ENCODE data around the gene GABRG3.

Gene GABRG3

GRCh38 chr15:27064080-27064479, 93.1 kb downstream of the GABRG3 start:
- no peak for DNase-seq (ENCODE audit: low read depth)

- DNase-seq (ENCODE audit: low read depth): no peak
These were observed 94.2 kb downstream of the GABRG3 start for GRCh38 chr15:27065151-27065550.

GRCh38 chr15:27065785-27066184, 94.8 kb downstream of the GABRG3 start:
- no peak for DNase-seq (ENCODE audit: low read depth)

GRCh38 chr15:27066446-27066845, 95.5 kb downstream of the GABRG3 start:
- DNase-seq (ENCODE audit: low read depth): no peak

GRCh38 chr15:27067175-27067574, 96.2 kb downstream of the GABRG3 start:
- DNase-seq (ENCODE audit: low read depth): no peak

GRCh38 chr15:27070841-27071240, 99.9 kb downstream of the GABRG3 start:
- no peak for DNase-seq (ENCODE audit: low read depth)

GRCh38 chr15:27074179-27074578, 103.2 kb downstream of the GABRG3 start:
- DNase-seq (ENCODE audit: low read depth): no peak

GRCh38 chr15:27077790-27078189, 106.8 kb downstream of the GABRG3 start:
- DNase-seq (ENCODE audit: low read depth): no peak

- DNase-seq (ENCODE audit: low read depth): no peak
These were observed 110.9 kb downstream of the GABRG3 start for GRCh38 chr15:27081676-27082418.

GRCh38 chr15:27082526-27082925, 111.5 kb downstream of the GABRG3 start:
- no peak for DNase-seq (ENCODE audit: low read depth)

GRCh38 chr15:27084844-27085243, 113.9 kb downstream of the GABRG3 start:
- DNase-seq (ENCODE audit: low read depth): no peak

- no peak for DNase-seq (ENCODE audit: low read depth)
These were observed 115.2 kb downstream of the GABRG3 start for GRCh38 chr15:27086149-27086548.

GRCh38 chr15:27086805-27087204, 115.8 kb downstream of the GABRG3 start:
- DNase-seq (ENCODE audit: low read depth): no peak

- DNase-seq (ENCODE audit: low read depth): no peak
These were observed 116.9 kb downstream of the GABRG3 start for GRCh38 chr15:27087651-27088583.

- DNase-seq (ENCODE audit: low read depth): no peak
These were observed 117.7 kb downstream of the GABRG3 start for GRCh38 chr15:27088584-27089232.

- no peak for DNase-seq (ENCODE audit: low read depth)
These were observed 118.2 kb downstream of the GABRG3 start for GRCh38 chr15:27089233-27089586.

GRCh38 chr15:27089676-27090075, 118.7 kb downstream of the GABRG3 start:
- no peak for DNase-seq (ENCODE audit: low read depth)

GRCh38 chr15:27091270-27091940, 120.4 kb downstream of the GABRG3 start:
- DNase-seq (ENCODE audit: low read depth): no peak

GRCh38 chr15:27092390-27092789, 121.4 kb downstream of the GABRG3 start:
- no peak for DNase-seq (ENCODE audit: low read depth)

GRCh38 chr15:27094235-27094634, 123.3 kb downstream of the GABRG3 start:
- DNase-seq (ENCODE audit: low read depth): no peak

- DNase-seq (ENCODE audit: low read depth): no peak
These were observed 125.1 kb downstream of the GABRG3 start for GRCh38 chr15:27095886-27096624.
